A673 (cell line): ENCODE data around the gene ARID3A. TPM values are rescaled to one million over a fixed set of nuclear protein-coding genes. Genes with fewer than 3 reads are reported as not detected.

Source experiments
- BruUV-seq: library from RNA; stranded (reverse); fragments of 400-500 nt; replicated peaks from 2 replicates; lab custom pipeline; 2021; lab: Mats Ljungman, UMichigan
- CTCF ChIA-PET: fragments of 300-600 bp; sonication (Branson Sonifier 250); formaldehyde crosslinking; loops from one replicate; lab custom pipeline; 2022; ENCODE audit warnings: antibody characterized with exemption; lab: Charles Lee
- POLR2A ChIA-PET: fragments of 300-600 bp; sonication (Branson Sonifier 250); formaldehyde crosslinking; loops from one replicate; lab custom pipeline; 2022; ENCODE audit warnings: antibody characterized with exemption; ENCODE audit not compliant: low non-redundant PET; lab: Charles Lee
- DNase-seq: peaks from one replicate; pipeline ENCODE4 v3.0.0-alpha.2; 2015; ENCODE audit warnings: low spot score
- H3K27ac ChIP-seq: fragments of 200-600 bp; sonication (generic); 2 replicates; pipeline ENCODE4 v1.5.1; 2016; ENCODE audit warnings: mixed run types, low read depth, mild to moderate bottlenecking, mixed read lengths, antibody characterized with exemption, low read length; ENCODE audit not compliant: poor library complexity, severe bottlenecking
- H3K27me3 ChIP-seq: fragments of 200-600 bp; sonication (generic); replicated peaks from 2 replicates; pipeline ENCODE4 v1.6.1; 2017; ENCODE audit warnings: mixed run types, low read depth, mild to moderate bottlenecking, mixed read lengths, antibody characterized with exemption, low read length; ENCODE audit not compliant: insufficient read depth, poor library complexity
- H3K36me3 ChIP-seq: fragments of 200-600 bp; sonication (generic); 2 replicates; pipeline ENCODE4 v1.6.1; 2016; ENCODE audit warnings: mixed run types, mild to moderate bottlenecking, mixed read lengths, antibody characterized with exemption, low read length; ENCODE audit not compliant: insufficient read depth, poor library complexity, severe bottlenecking
- H3K4me1 ChIP-seq: fragments of 200-600 bp; sonication (generic); 2 replicates; pipeline ENCODE4 v1.6.1; 2017; ENCODE audit warnings: mixed run types, mild to moderate bottlenecking, mixed read lengths, antibody characterized with exemption, low read length; ENCODE audit not compliant: insufficient read depth, poor library complexity, severe bottlenecking
- H3K4me3 ChIP-seq: fragments of 200-600 bp; sonication (generic); 2 replicates; pipeline ENCODE4 v1.5.1; 2016; ENCODE audit warnings: low read depth, mixed run types, mild to moderate bottlenecking, mixed read lengths, low read length; ENCODE audit not compliant: poor library complexity, severe bottlenecking
- H3K9me3 ChIP-seq: fragments of 200-600 bp; sonication (generic); 2 replicates; pipeline ENCODE4 v1.6.1; 2016; ENCODE audit warnings: mixed run types, low read depth, mild to moderate bottlenecking, mixed read lengths, antibody characterized with exemption, low read length; ENCODE audit not compliant: poor library complexity, severe bottlenecking
- CTCF ChIP-seq: fragments of 300-800, 200-600 bp; sonication (generic); conservative IDR thresholded peaks from 2 replicates; pipeline ENCODE4 v1.5.1; 2017; ENCODE audit warnings: low read depth, mild to moderate bottlenecking, antibody characterized with exemption, low read length, moderate library complexity, mixed read lengths
- EZH2 ChIP-seq: fragments of 200-600 bp; sonication (generic); IDR thresholded peaks from 2 replicates; pipeline ENCODE4 v1.6.1; 2017; ENCODE audit warnings: borderline replicate concordance, low read depth, mild to moderate bottlenecking, mixed read lengths, antibody characterized with exemption, low read length; ENCODE audit not compliant: poor library complexity, severe bottlenecking
- intact Hi-C: fragments of 100-400 bp; cut with micrococcal nuclease; formaldehyde crosslinking; loops from one replicate; pipeline ENCODE4 v1.10.0; 2022; ENCODE audit not compliant: unreplicated experiment
- total RNA-seq: library from RNA; stranded (reverse); gene quantifications from 2 replicates; pipeline ENCODE4 v1.2.3, GENCODE V29; 2021

ARID3A gene
- total RNA-seq, 1 experiment from 2014 or later: 19.6 TPM

GRCh38 chr19:896434-896833 lies 29.4 kb upstream of the ARID3A start:
- CTCF ChIA-PET: no interaction called here
- intact Hi-C loops: no loop called here
- BruUV-seq: no TSS peak

GRCh38 chr19:896999-897398 lies 28.8 kb upstream of the ARID3A start:
- ChIA-PET POLR2A (no interaction called here), CTCF (no interaction called here)
- intact Hi-C loops: no loop called here

More at GRCh38 chr19:896434-896833, 29.4 kb upstream of the ARID3A start:
- Histone ChIP-seq H3K9me3 (no peaks in the 10 kb centered on the region), H3K4me3 (no peak overlapping the region), H3K27me3 (no peaks in the 10 kb centered on the region), H3K4me1 (no peaks in the 10 kb centered on the region), H3K27ac (no peak overlapping the region), H3K36me3 (peaks cover 4% of the 10 kb centered on the region)
- POLR2A ChIA-PET: no interaction called here
- no peak for TF ChIP-seq CTCF
- no peak for DNase-seq

GRCh38 chr19:897442-898039 lies 28.3 kb upstream of the ARID3A start:
- no peak overlapping the region for H3K27ac ChIP-seq
- H3K9me3 ChIP-seq: no peaks in the 10 kb centered on the region
- DNase-seq: no peak
- H3K27me3 ChIP-seq: no peaks in the 10 kb centered on the region
- ChIA-PET POLR2A (no interaction called here), CTCF (no interaction called here)
- peaks cover 4% of the 10 kb centered on the region for H3K36me3 ChIP-seq
- BruUV-seq: no TSS peak
- intact Hi-C loops: no loop called here
- H3K4me3 ChIP-seq: no peak overlapping the region
- TF ChIP-seq EZH2: no peak
- no peak for TF ChIP-seq CTCF
- no peaks in the 10 kb centered on the region for H3K4me1 ChIP-seq

More at GRCh38 chr19:896999-897398, 28.8 kb upstream of the ARID3A start:
- DNase-seq: no peak
- H3K4me1 ChIP-seq: no peaks in the 10 kb centered on the region
- no TSS peak for BruUV-seq
- H3K27ac ChIP-seq: no peak overlapping the region
- peaks cover 4% of the 10 kb centered on the region for H3K36me3 ChIP-seq
- TF ChIP-seq CTCF: no peak
- TF ChIP-seq EZH2: no peak
- H3K4me3 ChIP-seq: no peak overlapping the region
- no peaks in the 10 kb centered on the region for H3K27me3 ChIP-seq
- H3K9me3 ChIP-seq: no peaks in the 10 kb centered on the region
